Natural killer cell (primary cell): ENCODE results near the gene QDPR. TPM values are rescaled to one million over a fixed set of nuclear protein-coding genes. Genes with fewer than 3 reads are reported as not detected.

Experiments used
- ATAC-seq, 3 donors: fragments of 150-1000 bp in 2 of 3; fragments of 200-7000 bp in 1 of 3; cut with Tn5 transposase; 1 replicate in 1 of 3; 2 replicates in 2 of 3; pipeline ENCODE4 v1.10.0; 2021; ENCODE audit warnings: mild to moderate bottlenecking in 2 of 3, moderate library complexity in 2 of 3
- DNase-seq, 2 donors: peaks; one replicate each; pipeline versions ENCODE4 v3.0.0 to v3.0.0-alpha.2; 2013 to 2021; ENCODE audit warnings: mixed read lengths in 1 of 2
- H3K27ac ChIP-seq: one replicate; pipeline ENCODE4 v1.5.1; 2013; ENCODE audit warnings: mild to moderate bottlenecking, low read length
- H3K27me3 ChIP-seq: one replicate; pipeline ENCODE4 v1.6.1; 2013; ENCODE audit warnings: low read length; ENCODE audit not compliant: control insufficient read depth, insufficient read depth
- H3K36me3 ChIP-seq: one replicate; pipeline ENCODE4 v1.6.1; 2013; ENCODE audit warnings: low read length; ENCODE audit not compliant: control insufficient read depth, insufficient read depth
- H3K4me1 ChIP-seq: one replicate; pipeline ENCODE4 v1.6.1; 2013; ENCODE audit warnings: low read length; ENCODE audit not compliant: control insufficient read depth, insufficient read depth
- H3K4me3 ChIP-seq: one replicate; pipeline ENCODE4 v1.5.1; 2013; ENCODE audit warnings: low read length
- H3K9me3 ChIP-seq: one replicate; pipeline ENCODE4 v1.6.1; 2013; ENCODE audit warnings: low read length; ENCODE audit not compliant: control insufficient read depth, insufficient read depth
- H3K27ac Mint-ChIP-seq, 2 donors: one replicate each; pipeline ENCODE4 v1.8.0; 2022; ENCODE audit warnings: mild to moderate bottlenecking in 2 of 2, mixed read lengths in 2 of 2, moderate library complexity in 1 of 2
- H3K27me3 Mint-ChIP-seq, 2 donors: one replicate each; pipeline ENCODE4 v1.8.0; 2022; ENCODE audit warnings: low read depth in 2 of 2, mixed read lengths in 2 of 2
- H3K36me3 Mint-ChIP-seq: one replicate; pipeline ENCODE4 v1.8.0; 2022; ENCODE audit warnings: mixed read lengths
- H3K4me1 Mint-ChIP-seq, 2 donors: one replicate each; pipeline ENCODE4 v1.8.0; 2022; ENCODE audit warnings: mixed read lengths in 2 of 2
- H3K4me3 Mint-ChIP-seq: one replicate; pipeline ENCODE4 v1.8.0; 2022; ENCODE audit warnings: mild to moderate bottlenecking, moderate library complexity, mixed read lengths
- H3K9me3 Mint-ChIP-seq, 2 donors: one replicate each; pipeline ENCODE4 v1.8.0; 2022; ENCODE audit warnings: mixed read lengths in 2 of 2
- WGBS: methylation state at CpG from one replicate; pipeline ENCODE4 v1.1.7; 2013; ENCODE audit warnings: missing lambda C conversion rate; ENCODE audit not compliant: insufficient coverage; 5-methylcytosine and 5-hydroxymethylcytosine counted together
- intact Hi-C: fragments of 100-400 bp; cut with micrococcal nuclease; formaldehyde crosslinking; loops from one replicate; pipeline ENCODE4 v1.14.2; 2022
- total RNA-seq, 4 donors: library from RNA; stranded (reverse); fragments of 120-200 nt in 1 of 4; gene quantifications; one replicate each; pipeline versions ENCODE4 v1.2.3 to v1.2.4, GENCODE V29; 2013 to 2022
- TF ChIP-seq, protein P1 (sequence below): fragments of 200-600 bp; IDR thresholded peaks from one replicate; pipeline ENCODE4 v1.8.0; 2022; ENCODE audit warnings: antibody characterized with exemption

Gene QDPR
- total RNA-seq, 3 donors from 2014 or later (not counting 1 experiment from before 2014, with no cell fraction given): 8.8 to 13.2 (median 12.4) TPM

DNA sequence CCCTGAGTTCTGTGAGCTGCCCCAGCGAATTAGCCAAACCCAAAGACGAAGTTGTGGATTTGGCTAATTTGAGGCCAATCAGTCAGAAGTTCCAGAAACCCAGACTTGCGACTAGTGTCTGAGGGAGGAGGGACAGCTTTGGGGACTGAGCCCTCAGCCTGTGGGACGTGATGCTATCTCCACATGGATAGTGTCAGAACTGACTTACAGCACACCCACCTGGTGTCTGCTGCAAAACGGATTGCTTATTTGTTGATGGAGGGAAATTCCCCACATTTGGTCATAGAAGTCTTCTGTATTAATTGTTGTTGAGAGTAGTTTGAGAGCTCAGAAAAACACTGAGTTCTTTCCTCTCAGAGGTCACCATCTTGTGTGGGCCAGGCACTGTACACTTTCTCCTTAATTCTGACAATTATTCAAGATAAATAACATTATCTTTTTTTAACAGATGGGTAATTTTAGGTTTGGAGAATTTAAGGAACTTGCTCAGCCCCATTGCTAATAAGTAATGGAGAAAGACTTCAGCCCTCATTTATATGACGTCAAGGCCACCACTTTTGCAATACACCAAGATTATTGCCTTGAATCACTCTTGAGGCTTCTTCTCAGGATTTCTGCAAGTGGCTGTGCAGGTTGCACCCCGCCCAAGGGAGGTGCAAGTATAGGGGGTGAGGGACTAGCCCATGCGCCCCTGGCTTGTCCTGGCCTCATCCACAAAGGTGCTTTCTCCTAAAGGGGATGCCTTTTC is 19.8 kb upstream of the QDPR start:
- Mint-ChIP-seq H3K36me3 (no peaks in the 10 kb centered on the region), H3K27me3 (peaks cover 13 to 16% of the 10 kb centered on the region in 2 donors), H3K4me3 (no peak overlapping the region), H3K27ac (no peak overlapping the region), H3K4me1 (peaks cover 0 to 5% of the 10 kb centered on the region in 2 donors), H3K9me3 (no peaks in the 10 kb centered on the region)
- intact Hi-C loops: no loop called here
- H3K36me3 ChIP-seq: no peaks in the 10 kb centered on the region
- ATAC-seq: no peak
- DNase-seq: no peak
- no peak overlapping the region for H3K4me3 ChIP-seq
- no peaks in the 10 kb centered on the region for H3K9me3 ChIP-seq
- WGBS: 73% methylated on average over 7 of the region's 8 CpGs
- H3K27me3 ChIP-seq: no peaks in the 10 kb centered on the region
- TF ChIP-seq, protein P1, sequence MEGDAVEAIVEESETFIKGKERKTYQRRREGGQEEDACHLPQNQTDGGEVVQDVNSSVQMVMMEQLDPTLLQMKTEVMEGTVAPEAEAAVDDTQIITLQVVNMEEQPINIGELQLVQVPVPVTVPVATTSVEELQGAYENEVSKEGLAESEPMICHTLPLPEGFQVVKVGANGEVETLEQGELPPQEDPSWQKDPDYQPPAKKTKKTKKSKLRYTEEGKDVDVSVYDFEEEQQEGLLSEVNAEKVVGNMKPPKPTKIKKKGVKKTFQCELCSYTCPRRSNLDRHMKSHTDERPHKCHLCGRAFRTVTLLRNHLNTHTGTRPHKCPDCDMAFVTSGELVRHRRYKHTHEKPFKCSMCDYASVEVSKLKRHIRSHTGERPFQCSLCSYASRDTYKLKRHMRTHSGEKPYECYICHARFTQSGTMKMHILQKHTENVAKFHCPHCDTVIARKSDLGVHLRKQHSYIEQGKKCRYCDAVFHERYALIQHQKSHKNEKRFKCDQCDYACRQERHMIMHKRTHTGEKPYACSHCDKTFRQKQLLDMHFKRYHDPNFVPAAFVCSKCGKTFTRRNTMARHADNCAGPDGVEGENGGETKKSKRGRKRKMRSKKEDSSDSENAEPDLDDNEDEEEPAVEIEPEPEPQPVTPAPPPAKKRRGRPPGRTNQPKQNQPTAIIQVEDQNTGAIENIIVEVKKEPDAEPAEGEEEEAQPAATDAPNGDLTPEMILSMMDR: no peak
- H3K27ac ChIP-seq: no peak overlapping the region
- no peaks in the 10 kb centered on the region for H3K4me1 ChIP-seq

DNA sequence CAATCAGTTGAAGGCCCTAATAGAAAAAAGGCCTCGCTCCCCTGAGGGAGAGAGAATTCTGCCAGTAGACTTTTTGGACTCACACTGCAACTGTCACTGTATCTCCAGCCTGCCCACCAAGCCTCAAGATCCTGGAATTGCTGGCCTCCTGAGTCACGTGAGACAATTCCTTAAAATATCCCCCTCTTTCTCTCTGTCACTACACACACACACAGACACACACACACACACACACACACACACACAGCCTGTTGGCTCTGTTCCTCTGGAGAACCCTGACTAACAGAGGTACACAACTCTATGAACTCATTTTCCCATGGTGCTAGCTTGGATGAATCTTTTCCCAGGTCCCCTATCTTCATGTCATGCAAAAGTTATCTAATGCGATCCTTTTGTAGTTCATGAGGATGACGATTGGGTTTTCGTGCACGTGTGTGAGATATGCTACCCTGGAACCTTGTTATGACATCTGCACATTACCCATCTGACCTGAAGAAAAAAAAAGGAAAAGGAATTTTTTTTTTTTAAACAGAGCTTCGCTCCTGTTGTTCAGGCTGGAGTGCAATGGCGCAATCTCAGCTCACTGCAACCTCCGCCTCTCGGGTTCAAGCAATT is 16.8 kb upstream of the QDPR start:
- H3K4me1 ChIP-seq: no peaks in the 10 kb centered on the region
- no peak for DNase-seq
- no peaks in the 10 kb centered on the region for H3K27me3 ChIP-seq
- Mint-ChIP-seq H3K27ac (no peak overlapping the region), H3K4me1 (no peaks in the 10 kb centered on the region), H3K36me3 (no peaks in the 10 kb centered on the region), H3K27me3 (peaks cover 13 to 15% of the 10 kb centered on the region in 2 donors), H3K4me3 (no peak overlapping the region), H3K9me3 (no peaks in the 10 kb centered on the region)
- H3K36me3 ChIP-seq: no peaks in the 10 kb centered on the region
- 90% methylated on average over 10 of the region's 10 CpGs for WGBS
- ATAC-seq: no peak
- intact Hi-C loops: no loop called here
- no peak overlapping the region for H3K27ac ChIP-seq
- TF ChIP-seq, protein P1: no peak
- H3K4me3 ChIP-seq: no peak overlapping the region
- no peaks in the 10 kb centered on the region for H3K9me3 ChIP-seq

DNA sequence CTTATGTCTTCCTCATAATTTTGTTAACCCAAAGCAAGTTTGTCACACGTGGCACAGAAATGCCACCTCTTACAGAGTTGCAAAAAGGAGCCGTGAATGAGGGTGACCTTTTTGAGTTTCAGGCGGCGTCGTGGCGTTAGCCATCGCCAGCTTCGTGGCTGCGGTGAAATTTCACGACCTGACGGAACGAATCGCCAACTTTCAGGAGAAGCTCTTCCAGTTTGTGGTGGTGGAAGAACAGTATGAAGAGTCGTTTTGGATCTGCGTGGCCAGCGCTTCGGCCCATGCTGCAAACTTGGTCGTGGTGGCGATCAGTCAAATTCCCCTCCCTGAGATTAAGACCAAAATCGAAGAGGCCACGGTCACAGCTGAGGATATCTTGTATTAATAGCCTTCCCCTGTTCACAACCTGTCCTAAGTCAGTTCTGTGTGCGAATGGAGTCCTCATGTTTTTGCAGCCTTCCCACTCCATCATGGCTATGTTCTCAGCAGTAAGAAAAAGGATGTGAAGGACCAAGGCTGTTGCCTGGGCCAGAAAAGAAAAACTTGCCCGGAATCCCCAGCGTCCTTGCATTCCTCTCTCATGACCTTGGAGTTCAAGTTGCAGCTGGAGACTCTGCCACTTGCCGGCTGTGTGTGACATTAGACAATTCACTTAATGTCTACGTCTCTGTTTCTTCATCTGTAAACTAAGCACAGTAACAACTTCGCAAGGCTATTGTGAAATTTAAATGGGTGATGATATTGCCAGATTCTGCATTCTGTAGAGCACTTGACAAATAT is 15.0 kb upstream of the QDPR start:
- 90% methylated on average over 26 of the region's 27 CpGs for WGBS
- H3K9me3 Mint-ChIP-seq: no peaks in the 10 kb centered on the region
- DNase-seq (no peak), ATAC-seq (no peak)
- no peaks in the 10 kb centered on the region for H3K36me3 ChIP-seq
- intact Hi-C loops: no loop called here
- TF ChIP-seq, protein P1: no peak
- no peak overlapping the region for H3K4me3 ChIP-seq
- no peak overlapping the region for H3K4me3 Mint-ChIP-seq
- no peaks in the 10 kb centered on the region for H3K27me3 ChIP-seq
- no peak overlapping the region for H3K27ac Mint-ChIP-seq
- H3K27ac ChIP-seq: no peak overlapping the region
- H3K9me3 ChIP-seq: no peaks in the 10 kb centered on the region
- no peaks in the 10 kb centered on the region for H3K4me1 Mint-ChIP-seq
- H3K27me3 Mint-ChIP-seq: peaks cover 15 to 16% of the 10 kb centered on the region in 2 donors
- H3K36me3 Mint-ChIP-seq: no peaks in the 10 kb centered on the region
- no peaks in the 10 kb centered on the region for H3K4me1 ChIP-seq
